Measurements from ENCODE around the gene SMAD6. TPM values are rescaled to one million over a fixed set of nuclear protein-coding genes. Genes with fewer than 3 reads are reported as not detected.

Gene SMAD6
- total and polyA plus RNA-seq, 9 of the 15 experiments (the other 6 are each of a cell fraction or from before 2014, with no cell fraction given): 0.10 to 15.5 (median 3.7) TPM

- TF ChIP-seq, protein P1, sequence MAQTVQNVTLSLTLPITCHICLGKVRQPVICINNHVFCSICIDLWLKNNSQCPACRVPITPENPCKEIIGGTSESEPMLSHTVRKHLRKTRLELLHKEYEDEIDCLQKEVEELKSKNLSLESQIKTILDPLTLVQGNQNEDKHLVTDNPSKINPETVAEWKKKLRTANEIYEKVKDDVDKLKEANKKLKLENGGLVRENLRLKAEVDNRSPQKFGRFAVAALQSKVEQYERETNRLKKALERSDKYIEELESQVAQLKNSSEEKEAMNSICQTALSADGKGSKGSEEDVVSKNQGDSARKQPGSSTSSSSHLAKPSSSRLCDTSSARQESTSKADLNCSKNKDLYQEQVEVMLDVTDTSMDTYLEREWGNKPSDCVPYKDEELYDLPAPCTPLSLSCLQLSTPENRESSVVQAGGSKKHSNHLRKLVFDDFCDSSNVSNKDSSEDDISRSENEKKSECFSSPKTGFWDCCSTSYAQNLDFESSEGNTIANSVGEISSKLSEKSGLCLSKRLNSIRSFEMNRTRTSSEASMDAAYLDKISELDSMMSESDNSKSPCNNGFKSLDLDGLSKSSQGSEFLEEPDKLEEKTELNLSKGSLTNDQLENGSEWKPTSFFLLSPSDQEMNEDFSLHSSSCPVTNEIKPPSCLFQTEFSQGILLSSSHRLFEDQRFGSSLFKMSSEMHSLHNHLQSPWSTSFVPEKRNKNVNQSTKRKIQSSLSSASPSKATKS (CRISPR knock-in tag; IDR thresholded peaks at IDR 0.05): no peak
- TF ChIP-seq ELF4 (CRISPR knock-in tag; IDR thresholded peaks at IDR 0.05) (peak; percentile 70; the same call in 1 of the 2 replicates), MECOM (CRISPR knock-in tag; IDR thresholded peaks at IDR 0.05) (no peak), MEF2D (tag; conservative IDR thresholded peaks at IDR 0.05; ENCODE audit: low read depth) (no peak; the same call in 1 of the 2 replicates), ZSCAN32 (CRISPR knock-in tag; IDR thresholded peaks at IDR 0.05) (no peak), CBFA2T2 (conservative IDR thresholded peaks at IDR 0.05) (peak; percentile 98), ZNF395 (CRISPR knock-in tag; IDR thresholded peaks at IDR 0.05) (peak; percentile 92; the same call in 1 of the 2 replicates), ZBTB8A (IDR thresholded peaks at IDR 0.05; ENCODE audit: partially characterized antibody) (no peak), FOXO4 (CRISPR knock-in tag; IDR thresholded peaks at IDR 0.05) (no peak), ZNF445 (CRISPR knock-in tag; IDR thresholded peaks at IDR 0.05; ENCODE audit: low read depth) (no peak), ZNF431 (CRISPR knock-in tag; IDR thresholded peaks at IDR 0.05) (no peak), CBX2 (IDR thresholded peaks at IDR 0.05; ENCODE audit: insufficient read depth, low read length, poor library complexity, severe bottlenecking) (no peak), PHTF2 (CRISPR knock-in tag; IDR thresholded peaks at IDR 0.05) (no peak)
- TF ChIP-seq, protein P2, sequence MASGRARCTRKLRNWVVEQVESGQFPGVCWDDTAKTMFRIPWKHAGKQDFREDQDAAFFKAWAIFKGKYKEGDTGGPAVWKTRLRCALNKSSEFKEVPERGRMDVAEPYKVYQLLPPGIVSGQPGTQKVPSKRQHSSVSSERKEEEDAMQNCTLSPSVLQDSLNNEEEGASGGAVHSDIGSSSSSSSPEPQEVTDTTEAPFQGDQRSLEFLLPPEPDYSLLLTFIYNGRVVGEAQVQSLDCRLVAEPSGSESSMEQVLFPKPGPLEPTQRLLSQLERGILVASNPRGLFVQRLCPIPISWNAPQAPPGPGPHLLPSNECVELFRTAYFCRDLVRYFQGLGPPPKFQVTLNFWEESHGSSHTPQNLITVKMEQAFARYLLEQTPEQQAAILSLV (tag; IDR thresholded peaks at IDR 0.05): no peak
- TF ChIP-seq, protein P3, sequence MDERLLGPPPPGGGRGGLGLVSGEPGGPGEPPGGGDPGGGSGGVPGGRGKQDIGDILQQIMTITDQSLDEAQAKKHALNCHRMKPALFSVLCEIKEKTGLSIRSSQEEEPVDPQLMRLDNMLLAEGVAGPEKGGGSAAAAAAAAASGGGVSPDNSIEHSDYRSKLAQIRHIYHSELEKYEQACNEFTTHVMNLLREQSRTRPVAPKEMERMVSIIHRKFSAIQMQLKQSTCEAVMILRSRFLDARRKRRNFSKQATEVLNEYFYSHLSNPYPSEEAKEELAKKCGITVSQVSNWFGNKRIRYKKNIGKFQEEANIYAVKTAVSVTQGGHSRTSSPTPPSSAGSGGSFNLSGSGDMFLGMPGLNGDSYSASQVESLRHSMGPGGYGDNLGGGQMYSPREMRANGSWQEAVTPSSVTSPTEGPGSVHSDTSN (CRISPR knock-in tag; IDR thresholded peaks at IDR 0.05; ENCODE audit: low read depth): no peak
- TF ChIP-seq, protein P3 (tag; conservative IDR thresholded peaks at IDR 0.05; ENCODE audit: low read depth): peak; percentile 59
- TF ChIP-seq, protein P4, sequence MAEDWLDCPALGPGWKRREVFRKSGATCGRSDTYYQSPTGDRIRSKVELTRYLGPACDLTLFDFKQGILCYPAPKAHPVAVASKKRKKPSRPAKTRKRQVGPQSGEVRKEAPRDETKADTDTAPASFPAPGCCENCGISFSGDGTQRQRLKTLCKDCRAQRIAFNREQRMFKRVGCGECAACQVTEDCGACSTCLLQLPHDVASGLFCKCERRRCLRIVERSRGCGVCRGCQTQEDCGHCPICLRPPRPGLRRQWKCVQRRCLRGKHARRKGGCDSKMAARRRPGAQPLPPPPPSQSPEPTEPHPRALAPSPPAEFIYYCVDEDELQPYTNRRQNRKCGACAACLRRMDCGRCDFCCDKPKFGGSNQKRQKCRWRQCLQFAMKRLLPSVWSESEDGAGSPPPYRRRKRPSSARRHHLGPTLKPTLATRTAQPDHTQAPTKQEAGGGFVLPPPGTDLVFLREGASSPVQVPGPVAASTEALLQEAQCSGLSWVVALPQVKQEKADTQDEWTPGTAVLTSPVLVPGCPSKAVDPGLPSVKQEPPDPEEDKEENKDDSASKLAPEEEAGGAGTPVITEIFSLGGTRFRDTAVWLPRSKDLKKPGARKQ (CRISPR knock-in tag; IDR thresholded peaks at IDR 0.05): no peak
Measured at GRCh38 chr15:66679657-66680108, 22.4 kb upstream of the SMAD6 start (continued).

All from K562 (cell line).